GM19035 (cell line): ENCODE results near the gene TRAK2.
"Not testable (repeated sequence)": the region's sequence is repeated elsewhere in the genome, so short reads cannot be mapped to it uniquely, and the experiment has no call there.

ENCODE experiments used
- ATAC-seq: cut with Tn5 transposase; IDR thresholded peaks from one replicate; pipeline ENCODE4 v1.9.1; 2021; ENCODE audit not compliant: unreplicated experiment

The TRAK2 gene

GRCh38 chr2:201451292-201452057 is at the start of gene TRAK2, which contains the start of gene STRADB:
Gene TRAK2 (minus strand): TSS chr2:201451458. CDS start chr2:201420507, 30,951 bp downstream.
Gene STRADB (plus strand): TSS chr2:201451740. CDS start chr2:201454841, 3,101 bp downstream.
- peak; percentile 94 for ATAC-seq

GRCh38 chr2:201500534-201500933 is 49.3 kb upstream of the TRAK2 start:
- no peak for ATAC-seq

- no peak for ATAC-seq
Measured at GRCh38 chr2:201496785-201497184, 45.5 kb upstream of the TRAK2 start.

- no peak for ATAC-seq
Measured at GRCh38 chr2:201490291-201490690, 39.0 kb upstream of the TRAK2 start.

- no peak for ATAC-seq
Measured at GRCh38 chr2:201484805-201485204, 33.5 kb upstream of the TRAK2 start.

- not testable (repeated sequence) for ATAC-seq
Measured at GRCh38 chr2:201483758-201484157, 32.5 kb upstream of the TRAK2 start.

GRCh38 chr2:201483342-201483741 is 32.1 kb upstream of the TRAK2 start:
- no peak for ATAC-seq

- no peak for ATAC-seq
Measured at GRCh38 chr2:201482543-201482942, 31.3 kb upstream of the TRAK2 start.

GRCh38 chr2:201472411-201472810 is 21.2 kb upstream of the TRAK2 start:
- ATAC-seq = no peak

- no peak for ATAC-seq
Measured at GRCh38 chr2:201471732-201472393, 20.6 kb upstream of the TRAK2 start.

- no peak for ATAC-seq
Measured at GRCh38 chr2:201470821-201471731, 19.8 kb upstream of the TRAK2 start.

- ATAC-seq = no peak
Measured at GRCh38 chr2:201467666-201468065, 16.4 kb upstream of the TRAK2 start.

- ATAC-seq = no peak
Measured at GRCh38 chr2:201466050-201466675, 14.9 kb upstream of the TRAK2 start.

- no peak for ATAC-seq
Measured at GRCh38 chr2:201465524-201465971, 14.3 kb upstream of the TRAK2 start.

- ATAC-seq = no peak
Measured at GRCh38 chr2:201464547-201464946, 13.3 kb upstream of the TRAK2 start.

- ATAC-seq = no peak
Measured at GRCh38 chr2:201460532-201460931, 9.3 kb upstream of the TRAK2 start.

GRCh38 chr2:201458381-201458780 is 7.1 kb upstream of the TRAK2 start:
- ATAC-seq = no peak

- no peak for ATAC-seq
Measured at GRCh38 chr2:201452922-201453643, 1.8 kb upstream of the TRAK2 start.

GRCh38 chr2:201452058-201452921 is 1.0 kb upstream of the TRAK2 start:
- no peak for ATAC-seq
